Renal cortex interstitium (tissue), 11 donors: ENCODE data around the gene RIC8B. TPM values are rescaled to one million over a fixed set of nuclear protein-coding genes. Genes with fewer than 3 reads are reported as not detected.
"Not testable (repeated sequence)": the region's sequence is repeated elsewhere in the genome, so short reads cannot be mapped to it uniquely, and the experiment has no call there.

Experiments used
- DNase-seq, 11 donors: peaks; one replicate each; pipeline ENCODE4 v3.0.0-alpha.2; 2013; ENCODE audit warnings: low read depth in 9 of 11, low spot score in 4 of 11; ENCODE audit errors: extremely low read depth in 1 of 11
- polyA plus RNA-seq, 3 donors: library from polyadenylated mRNA; unstranded; fragments of 120-200 nt; gene quantifications; one replicate each; pipeline ENCODE4 v1.2.1, GENCODE V29; 2013; ENCODE audit not compliant: insufficient read length in 3 of 3

The RIC8B gene
- polyA plus RNA-seq, 3 donors: 24.5 to 27.6 (median 27.5) TPM

GRCh38 chr12:106913456-106913855 is 139.0 kb downstream of the RIC8B start:
- DNase-seq: no peak

- DNase-seq: no peak
Measured at GRCh38 chr12:106914796-106915634, 140.5 kb downstream of the RIC8B start.

- DNase-seq: no peak
Measured at GRCh38 chr12:106915635-106916026, 141.1 kb downstream of the RIC8B start.

GRCh38 chr12:106917503-106917902 is 143.0 kb downstream of the RIC8B start:
- no peak for DNase-seq

GRCh38 chr12:106918746-106919145 is 144.3 kb downstream of the RIC8B start:
- peak in 2 of 11 donors; percentile 21 to 22 for DNase-seq

- DNase-seq: peak in 4 of 11 donors; percentile 22 to 54 (median 30)
Measured at GRCh38 chr12:106919910-106920544, 145.5 kb downstream of the RIC8B start.

GRCh38 chr12:106921976-106922375 is 147.5 kb downstream of the RIC8B start:
- not testable (repeated sequence) for DNase-seq

- DNase-seq: not testable (repeated sequence)
Measured at GRCh38 chr12:106923594-106923993, 149.1 kb downstream of the RIC8B start.

GRCh38 chr12:106924268-106924861 is 149.9 kb downstream of the RIC8B start:
- no peak for DNase-seq

GRCh38 chr12:106926657-106927056 is 152.2 kb downstream of the RIC8B start:
- no peak for DNase-seq

GRCh38 chr12:106934277-106934676 is 159.8 kb downstream of the RIC8B start:
- DNase-seq: no peak

Other genes starting within 250 kb of the RIC8B start
- under 1 TPM in 2 of 3 donors, not detected in 1; 0.06 to 0.26 TPM for gene RFX4, start 191.7 kb upstream of the RIC8B start, polyA plus RNA-seq
- 10 to 100 TPM; 72.8 to 87.7 (median 83.6) TPM for gene TMEM263, start 181.2 kb downstream of the RIC8B start, polyA plus RNA-seq
- gene MTERF2, start 212.5 kb downstream of the RIC8B start, polyA plus RNA-seq: 10 to 100 TPM; 29.5 to 34.2 (median 32.5) TPM